ENCODE results near the gene SOD3. TPM values are rescaled to one million over a fixed set of nuclear protein-coding genes. Genes with fewer than 3 reads are reported as not detected.

SOD3 gene
- total and polyA plus RNA-seq, 9 of the 15 experiments (the other 6 are each of a cell fraction or from before 2014, with no cell fraction given) = 0.10 to 0.31 (median 0.24) TPM; not detected in 6

- no peak for TF ChIP-seq ZKSCAN3 (CRISPR knock-in tag; IDR thresholded peaks at IDR 0.05)
- no peak for TF ChIP-seq ZBTB26 (CRISPR knock-in tag; IDR thresholded peaks at IDR 0.05)
- no peak for TF ChIP-seq XRCC4 (IDR thresholded peaks at IDR 0.05; ENCODE audit: extremely low read depth, insufficient read depth, insufficient read length)
- TF ChIP-seq ZNF507 (tag; conservative IDR thresholded peaks at IDR 0.05) = no peak
- TF ChIP-seq POLR2AphosphoS5 (IDR thresholded peaks at IDR 0.05; ENCODE audit: control insufficient read depth, insufficient read depth, low read depth, low read length) = no peak
- no peak for TF ChIP-seq NONO (IDR thresholded peaks at IDR 0.05; ENCODE audit: low read depth in 2 of 2, low read length in 1 of 2)
- TF ChIP-seq MLX (CRISPR knock-in tag; conservative IDR thresholded peaks at IDR 0.05) = no peak
- TF ChIP-seq ZBTB43 (CRISPR knock-in tag; IDR thresholded peaks at IDR 0.05) = no peak
- no peak for TF ChIP-seq HMGXB4 (CRISPR knock-in tag; IDR thresholded peaks at IDR 0.05)
- TF ChIP-seq CREB3L1 (IDR thresholded peaks at IDR 0.05; ENCODE audit: borderline replicate concordance, low read depth) = no peak
- Histone ChIP-seq H3K36me3 (ENCODE audit: control insufficient read depth, insufficient read depth, low read length) (no peaks in the 10 kb centered on the region), H4K20me1 (replicated peaks; ENCODE audit: control insufficient read depth, insufficient read depth, low read length) (no peaks in the 10 kb centered on the region; the same call in 1 of the 2 replicates), H3K4me3 (no peak overlapping the region), H3K9me3 (replicated peaks; ENCODE audit: control insufficient read depth, insufficient read depth, low read depth, low read length) (no peaks in the 10 kb centered on the region), H3K27ac (ENCODE audit: extremely low read depth, low read depth, low read length) (no peak overlapping the region), H3K4me1 (replicated peaks in 1 of 2; ENCODE audit: control insufficient read depth in 2 of 2, insufficient read depth in 2 of 2, low read length in 2 of 2) (peaks cover 13 to 17% of the 10 kb centered on the region in 2 experiments; a peak in 4 of 5 replicates), H3K9ac (ENCODE audit: insufficient read depth in 1 of 2, low read depth in 2 of 2, low read length in 2 of 2) (no peak overlapping the region), H3K4me2 (ENCODE audit: insufficient read depth, low read length) (no peak overlapping the region), H3K9me1 (ENCODE audit: control insufficient read depth, insufficient read depth, low read length) (no peaks in the 10 kb centered on the region), H3K27me3 (ENCODE audit: control insufficient read depth in 2 of 2, insufficient read depth in 2 of 2, low read length in 2 of 2) (peaks cover 4 to 35% of the 10 kb centered on the region in 2 experiments; a peak in 4 of 5 replicates), H3K79me2 (ENCODE audit: control insufficient read depth, insufficient read depth, low read length) (no peaks in the 10 kb centered on the region), H2AFZ (ENCODE audit: low read depth, low read length) (no peak overlapping the region)
- ChIA-PET POLR2A (no interaction called here), CTCF (ENCODE audit: low intra/inter-chr PET ratio) (no interaction called here)
- no peak for ATAC-seq
- in situ Hi-C loops (cut with MboI) (no loop called here), intact Hi-C loops (cut with micrococcal nuclease) (no loop called here)
- no peak for DNase-seq (ENCODE audit: extremely low read depth in 1 of 4, low spot score in 3 of 4)
- WGBS (ENCODE audit: insufficient coverage, low coverage, missing lambda C conversion rate) = 21% methylated on average over 64 of the region's 103 CpGs
- no TSS peak for BruUV-seq (replicated peaks)
- FAIRE-seq = no peak
These were observed 4.4 kb downstream of the SOD3 start for GRCh38 chr4:24799544-24800324.

All from K562 (cell line).